Activated naive CD4-positive, alpha-beta T cell treated with anti-CD3 and anti-CD28 coated beads, Interleukin-2, amount 50 U/mL, for 72 hours (primary cell): ENCODE data around the gene ZCCHC12. TPM values are rescaled to one million over a fixed set of nuclear protein-coding genes. Genes with fewer than 3 reads are reported as not detected.
A peak's percentile ranks its signal among the peaks of the same experiment; 100 is the strongest.

Experiments
- ATAC-seq, 2 donors: fragments of 150-1000 bp; cut with Tn5 transposase; 2 replicates each; pipeline ENCODE4 v1.10.0; 2021; ENCODE audit warnings: mild to moderate bottlenecking in 2 of 2, moderate library complexity in 2 of 2
- DNase-seq, 2 donors: peaks; one replicate each; pipeline ENCODE4 v3.0.0; 2021 to 2022; ENCODE audit warnings: low spot score in 2 of 2
- H3K27ac Mint-ChIP-seq, 2 donors: one replicate each; pipeline ENCODE4 v1.8.0; 2022; ENCODE audit warnings: mild to moderate bottlenecking in 2 of 2, mixed read lengths in 2 of 2
- H3K36me3 Mint-ChIP-seq, 2 donors: one replicate each; pipeline ENCODE4 v1.8.0; 2022; ENCODE audit warnings: mixed read lengths in 2 of 2
- H3K9me3 Mint-ChIP-seq, 2 donors: one replicate each; pipeline ENCODE4 v1.8.0; 2022; ENCODE audit warnings: mixed read lengths in 2 of 2
- total RNA-seq, 2 donors: library from RNA; stranded (reverse); gene quantifications; one replicate each; pipeline ENCODE4 v1.2.3, GENCODE V29; 2022

ZCCHC12 gene
- total RNA-seq, 2 donors from 2014 or later: 0.60 TPM; not detected in 1

DNA sequence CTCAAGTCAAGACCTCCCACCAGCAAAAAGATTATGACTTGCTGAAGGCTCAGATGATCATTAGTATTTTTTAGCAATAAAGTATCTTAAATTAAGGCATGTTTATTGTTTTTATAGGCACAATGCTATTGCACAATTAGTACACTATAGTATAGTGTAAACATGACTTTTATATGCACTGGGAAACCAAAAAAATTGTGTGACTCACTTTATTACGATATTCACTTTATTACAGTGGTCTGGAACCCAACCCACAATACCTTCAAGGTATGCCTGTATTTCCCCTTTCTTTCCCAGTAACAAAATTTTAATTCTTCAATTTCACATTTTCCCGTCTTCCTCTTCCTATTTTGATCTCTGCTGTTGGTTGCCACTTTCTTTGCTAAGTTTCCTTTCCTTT is 37.7 kb downstream of the ZCCHC12 start:
- Mint-ChIP-seq H3K27ac (no peak overlapping the region), H3K36me3 (no peaks in the 10 kb centered on the region), H3K9me3 (no peaks in the 10 kb centered on the region)
- ATAC-seq (no peak), DNase-seq (no peak)

DNA sequence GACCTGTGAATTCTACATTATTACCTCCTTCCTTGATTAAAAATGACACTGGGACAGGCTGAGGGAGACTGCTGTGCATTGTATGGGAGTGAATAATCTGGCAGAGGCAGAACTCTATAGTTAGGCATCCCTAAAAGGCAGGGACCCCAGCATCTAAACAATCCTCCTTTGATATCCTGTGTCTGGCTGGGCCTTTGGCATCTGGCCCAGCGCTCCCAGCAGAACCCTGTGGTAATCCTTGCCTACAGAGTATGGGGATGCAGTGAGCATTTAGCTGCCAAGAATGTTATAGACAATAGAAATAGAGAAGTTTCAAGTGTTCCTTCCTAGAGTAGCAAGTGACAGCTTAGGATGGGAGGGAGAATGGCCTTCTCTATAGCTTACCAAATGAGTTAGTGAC is 38.5 kb downstream of the ZCCHC12 start:
- ATAC-seq: no peak
- DNase-seq: no peak
- H3K9me3 Mint-ChIP-seq: no peaks in the 10 kb centered on the region
- no peak overlapping the region for H3K27ac Mint-ChIP-seq
- H3K36me3 Mint-ChIP-seq: no peaks in the 10 kb centered on the region

DNA sequence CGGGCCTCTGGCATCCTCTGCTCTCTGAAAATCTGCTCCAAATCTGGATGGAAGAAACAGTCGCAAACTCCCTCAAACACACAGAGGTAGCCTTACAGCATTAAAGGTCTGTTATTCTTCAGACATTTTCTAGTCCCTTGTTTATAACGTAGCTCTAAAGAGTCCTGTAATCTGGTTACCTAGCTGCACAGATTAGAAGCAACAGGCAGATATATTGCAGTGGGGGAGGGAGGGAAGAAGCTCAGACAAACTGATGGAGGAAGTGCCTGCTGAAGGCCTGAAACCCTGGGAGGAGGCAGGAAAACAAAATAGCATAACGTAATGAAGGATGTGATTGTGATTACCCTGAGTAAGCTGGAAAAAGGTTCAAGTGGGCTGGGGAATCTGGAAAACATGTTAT is 39.4 kb downstream of the ZCCHC12 start:
- Mint-ChIP-seq H3K36me3 (no peaks in the 10 kb centered on the region), H3K9me3 (no peaks in the 10 kb centered on the region), H3K27ac (no peak overlapping the region)
- ATAC-seq (no peak), DNase-seq (no peak)

DNA sequence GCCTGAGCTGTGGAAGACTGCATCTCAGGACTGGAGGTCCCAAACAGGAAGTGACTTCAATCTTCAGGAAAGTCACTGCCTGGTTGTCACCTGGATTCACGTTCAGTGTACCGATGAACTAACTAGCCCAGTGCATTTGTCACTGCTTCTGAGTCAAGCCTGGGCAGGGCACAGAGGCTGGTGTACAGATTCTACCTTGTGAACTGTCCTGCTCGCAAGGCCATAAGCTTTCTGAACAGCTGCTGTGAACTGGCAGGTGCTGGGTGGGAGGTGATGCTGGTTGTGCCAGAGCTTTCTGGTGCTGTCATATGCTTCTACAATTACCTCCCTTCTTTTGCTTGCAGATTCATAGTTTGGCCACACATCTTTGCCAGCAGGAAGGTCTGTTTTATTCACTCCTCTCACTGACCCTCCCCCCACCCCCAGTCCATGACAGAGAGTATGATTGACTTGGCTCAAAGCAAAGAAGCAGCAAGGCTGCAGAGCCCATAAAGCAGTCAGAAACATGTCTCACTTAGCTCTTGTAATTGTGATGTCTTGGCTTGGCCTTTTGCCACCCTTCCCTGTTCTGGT is 40.5 kb downstream of the ZCCHC12 start:
- ATAC-seq: no peak
- H3K36me3 Mint-ChIP-seq: no peaks in the 10 kb centered on the region
- no peak overlapping the region for H3K27ac Mint-ChIP-seq
- H3K9me3 Mint-ChIP-seq: no peaks in the 10 kb centered on the region
- DNase-seq: no peak

DNA sequence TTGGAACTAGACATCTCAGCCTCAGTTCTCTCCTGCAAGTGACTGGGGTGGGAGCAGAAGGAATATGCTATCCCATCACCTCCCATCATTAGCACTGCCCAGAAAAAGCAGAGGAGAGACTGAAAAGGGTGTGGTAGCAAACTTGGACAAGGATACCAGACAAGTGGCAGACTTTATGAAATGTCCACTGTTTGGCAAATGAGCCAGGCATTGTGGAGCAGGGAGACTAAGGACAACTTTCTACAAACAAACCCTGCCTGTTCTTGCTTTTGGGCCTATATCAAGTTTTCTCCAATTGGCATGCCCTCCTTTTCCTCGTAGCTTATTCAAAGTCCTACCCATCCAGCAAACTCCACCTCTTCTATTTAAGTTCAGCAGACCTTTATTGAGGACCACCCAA is 41.6 kb downstream of the ZCCHC12 start:
- no peak for ATAC-seq
- no peak overlapping the region for H3K27ac Mint-ChIP-seq

DNA sequence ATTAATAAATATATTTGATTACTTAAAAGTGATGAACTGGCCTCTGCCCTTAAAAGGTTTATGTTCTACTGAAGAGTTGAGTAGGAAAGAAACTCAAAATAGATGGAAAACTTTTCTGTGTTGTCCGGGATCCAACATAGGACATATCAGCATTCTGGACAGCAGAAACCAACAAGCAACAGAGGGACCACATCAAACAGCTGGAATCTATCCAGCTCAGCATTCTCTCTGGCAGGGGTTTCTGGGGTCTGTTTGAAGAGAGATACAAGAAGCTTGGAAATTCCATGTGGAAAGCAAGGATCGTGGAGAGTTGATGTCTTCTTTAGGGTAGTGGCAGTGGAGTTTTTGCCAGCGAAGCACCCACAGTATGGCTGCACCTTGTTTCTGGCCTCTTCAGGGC is 43.6 kb downstream of the ZCCHC12 start:
- H3K36me3 Mint-ChIP-seq: no peaks in the 10 kb centered on the region
- no peak for DNase-seq
- H3K27ac Mint-ChIP-seq: no peak overlapping the region
- no peaks in the 10 kb centered on the region for H3K9me3 Mint-ChIP-seq
- ATAC-seq: no peak

More for the DNA sequence above, 41.6 kb downstream of the ZCCHC12 start:
- H3K36me3 Mint-ChIP-seq: no peaks in the 10 kb centered on the region
- no peak for DNase-seq
- H3K9me3 Mint-ChIP-seq: no peaks in the 10 kb centered on the region

DNA sequence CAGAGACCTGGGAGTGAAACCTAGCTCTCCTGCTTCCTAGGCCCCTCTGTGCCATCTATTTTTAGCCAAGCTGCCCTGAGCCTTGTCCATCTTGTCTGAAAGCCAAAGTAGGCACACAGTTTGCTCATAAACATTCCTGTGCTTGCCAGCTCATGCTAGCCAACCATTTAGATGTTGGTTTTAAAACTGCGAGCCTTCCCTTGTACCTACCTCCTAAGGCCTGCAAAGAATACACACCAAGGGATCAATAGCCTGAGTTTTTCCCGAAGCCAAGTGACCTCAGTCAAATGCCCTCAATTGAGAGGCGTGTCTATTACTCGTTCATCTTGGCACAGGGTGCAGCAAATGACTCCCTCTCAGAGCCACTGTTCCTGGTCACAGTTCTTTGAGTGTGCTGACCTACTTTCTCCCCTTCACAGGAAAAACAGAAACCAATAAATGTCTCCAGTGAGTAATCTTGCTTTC is 48.5 kb downstream of the ZCCHC12 start:
- no peak for DNase-seq
- Mint-ChIP-seq H3K36me3 (no peaks in the 10 kb centered on the region), H3K27ac (no peak overlapping the region), H3K9me3 (no peaks in the 10 kb centered on the region)
- ATAC-seq: peak; percentile 26 to 59

Other genes starting within 250 kb of the ZCCHC12 start
- gene IL13RA1, start 96.2 kb upstream of the ZCCHC12 start, total RNA-seq: 1 to 10 TPM in 1 of 2 donors, under 1 TPM in 1; 0.32 to 1.8 TPM
- 1 to 10 TPM; 4.5 to 5.1 TPM for gene LONRF3, start 150.8 kb downstream of the ZCCHC12 start, total RNA-seq
- gene CT47C1, start 249.2 kb downstream of the ZCCHC12 start, total RNA-seq: not detected